Stimulated activated naive CD4-positive, alpha-beta T cell treated with Interleukin-2 at 50 U/mL for 16 hours (primary cell): ENCODE results near the gene ISCU.
A peak's percentile ranks its signal among the peaks of the same experiment; 100 is the strongest.
"Not testable (repeated sequence)": the region's sequence is repeated elsewhere in the genome, so short reads cannot be mapped to it uniquely, and the experiment has no call there.

Source experiments
- DNase-seq: peaks from one replicate; lab custom pipeline; 2025; lab: John Stamatoyannopoulos, UW

Gene ISCU

DNA sequence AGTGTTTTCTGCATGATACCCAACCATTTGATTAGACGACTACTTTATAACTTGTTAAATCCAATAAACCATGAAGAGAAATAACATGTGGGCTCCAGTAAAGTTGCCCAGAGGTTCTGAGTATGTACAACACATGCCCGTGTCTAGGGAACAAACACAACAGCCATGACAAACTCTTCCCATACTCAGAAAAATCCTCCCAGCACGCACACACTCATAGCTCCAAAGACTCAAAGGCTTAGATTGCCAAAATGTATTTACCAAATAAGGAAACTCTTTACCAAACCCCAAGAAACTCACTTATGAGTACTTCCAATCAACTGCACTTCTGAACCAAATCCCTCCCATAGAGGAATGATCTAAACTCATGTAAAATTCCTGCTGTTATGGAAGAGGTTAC, 18.7 kb upstream of the ISCU start:
- no peak for DNase-seq

DNA sequence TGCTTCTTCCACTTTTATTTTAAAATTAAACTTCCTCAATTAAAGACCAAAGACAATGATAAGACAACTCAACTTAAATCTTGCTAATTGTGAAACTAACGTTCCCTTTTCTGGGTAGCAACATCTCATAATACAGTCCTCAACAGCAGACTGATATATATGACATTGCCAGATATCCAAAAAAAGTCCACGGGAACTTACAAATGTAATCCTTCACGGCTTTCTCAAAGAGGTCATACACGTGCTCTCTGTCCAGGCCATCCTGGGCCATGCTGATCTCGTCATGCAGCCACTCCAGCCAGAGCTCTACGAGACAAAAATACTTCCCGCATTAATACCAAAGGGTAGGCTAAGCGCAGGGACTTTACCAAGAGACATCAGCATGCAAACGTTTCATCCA, 14.7 kb upstream of the ISCU start:
- no peak for DNase-seq

DNA sequence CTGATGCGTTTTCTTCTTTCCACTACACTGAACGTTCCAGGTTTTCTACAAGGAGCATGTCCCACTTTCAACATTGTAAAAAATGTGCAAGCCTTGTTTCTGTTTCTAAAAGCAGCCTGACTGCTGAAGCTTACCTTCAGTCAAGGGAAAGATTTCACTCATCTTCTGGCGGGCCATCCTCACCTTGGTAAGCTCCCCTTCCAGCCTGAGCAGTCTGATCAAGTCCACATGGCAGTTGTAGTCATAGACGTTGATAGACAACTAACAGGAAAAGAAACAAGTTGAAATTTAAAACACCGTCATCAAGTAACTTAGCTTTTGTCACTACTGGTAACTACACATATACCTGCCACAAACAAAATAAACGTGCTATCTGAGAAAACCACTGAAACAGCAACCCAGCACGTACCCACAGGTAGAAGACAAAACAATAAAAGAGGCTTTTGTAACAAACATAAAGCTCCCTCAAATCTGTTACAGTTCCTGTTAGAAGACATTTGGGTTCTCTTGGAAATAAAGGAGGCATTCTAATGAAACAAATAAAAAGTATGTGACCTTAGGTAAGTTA, 13.4 kb upstream of the ISCU start:
- DNase-seq, result no peak

DNA sequence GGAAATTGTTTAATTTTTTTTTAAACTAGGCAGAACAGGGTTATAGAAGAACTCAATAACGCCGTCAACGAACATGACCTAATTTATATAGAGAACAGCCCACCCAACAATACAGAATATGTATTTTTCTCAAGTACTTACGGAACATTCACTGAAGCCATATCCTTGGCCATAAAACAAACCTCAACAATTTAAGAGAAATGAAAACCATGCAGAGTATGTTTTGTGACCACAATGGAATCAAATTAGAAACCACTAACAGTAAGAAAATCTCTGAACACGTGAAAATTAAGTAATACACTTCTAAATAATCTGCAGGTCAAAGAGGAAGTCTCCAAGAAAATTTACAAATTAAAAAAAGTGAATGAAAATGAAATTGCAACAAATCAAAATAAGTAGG, 10.9 kb upstream of the ISCU start:
- DNase-seq, result no peak

DNA sequence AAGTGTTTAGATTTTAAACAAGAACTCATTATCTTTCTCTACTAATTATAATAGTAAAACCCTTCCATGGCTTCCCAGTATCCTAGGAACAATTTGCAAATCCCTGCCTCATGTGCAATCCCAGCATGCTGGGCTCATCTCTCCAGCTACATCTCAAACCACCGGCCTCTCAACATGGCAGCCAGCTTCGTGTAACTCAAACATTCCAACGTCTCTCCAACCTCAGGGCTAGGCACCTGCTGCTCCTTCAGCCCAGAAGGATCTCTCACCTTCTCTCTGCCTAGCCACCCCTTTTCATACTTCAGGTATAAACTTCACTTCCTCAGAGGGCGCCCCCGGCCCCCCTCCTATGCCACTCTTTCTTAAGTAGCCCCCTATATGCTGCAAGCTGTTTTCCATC, 8.6 kb upstream of the ISCU start:
- no peak for DNase-seq

DNA sequence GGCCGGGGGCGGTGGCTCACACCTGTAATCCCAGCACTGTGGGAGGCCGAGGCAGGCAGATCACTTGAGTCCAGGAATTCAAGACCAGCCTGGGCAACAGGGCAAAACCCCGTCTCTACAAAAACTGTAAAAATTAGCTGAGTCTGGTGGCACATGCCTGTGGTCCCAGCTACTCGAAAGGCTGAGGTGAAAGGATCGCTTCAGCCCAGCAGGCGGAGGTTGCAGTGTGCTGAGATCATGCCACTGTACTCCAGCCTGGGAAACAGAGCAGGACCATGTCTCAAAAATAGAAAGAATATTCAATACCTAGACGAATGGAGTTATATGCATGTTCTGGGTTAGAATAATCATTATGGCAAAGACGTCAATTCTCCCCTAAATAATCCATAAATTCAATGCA, 7.0 kb upstream of the ISCU start:
- not testable (repeated sequence) for DNase-seq

DNA sequence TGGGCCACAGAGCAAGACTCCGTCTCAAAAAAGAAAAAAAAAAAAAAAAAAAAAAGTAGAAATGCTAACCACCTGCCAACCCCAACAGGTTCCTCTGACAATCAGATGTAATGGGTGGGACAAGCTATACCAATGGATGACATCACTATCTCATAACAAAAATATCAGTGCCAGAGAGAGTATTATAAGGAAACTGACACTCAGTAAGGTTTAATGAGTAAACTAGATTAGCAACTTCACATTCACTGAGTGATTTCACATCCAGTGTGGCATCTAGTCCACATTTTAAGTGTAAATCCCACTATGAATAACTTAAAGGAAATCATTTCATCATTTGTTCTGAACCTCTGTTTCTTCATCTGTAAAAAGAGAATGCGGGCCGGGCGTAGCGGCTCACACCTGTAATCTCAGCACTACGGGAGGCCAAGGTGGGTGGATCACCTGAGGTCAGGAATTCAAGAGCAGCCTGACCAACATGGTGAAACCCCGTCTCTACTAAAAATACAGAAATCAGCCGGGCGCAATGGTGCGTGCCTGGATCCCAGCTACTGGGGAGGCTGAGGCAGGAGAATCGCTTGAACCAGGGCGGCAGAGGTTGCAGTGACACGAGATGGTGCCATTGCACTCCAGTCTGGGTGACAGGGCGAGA, 3.3 kb upstream of the ISCU start:
- DNase-seq, result no peak

DNA sequence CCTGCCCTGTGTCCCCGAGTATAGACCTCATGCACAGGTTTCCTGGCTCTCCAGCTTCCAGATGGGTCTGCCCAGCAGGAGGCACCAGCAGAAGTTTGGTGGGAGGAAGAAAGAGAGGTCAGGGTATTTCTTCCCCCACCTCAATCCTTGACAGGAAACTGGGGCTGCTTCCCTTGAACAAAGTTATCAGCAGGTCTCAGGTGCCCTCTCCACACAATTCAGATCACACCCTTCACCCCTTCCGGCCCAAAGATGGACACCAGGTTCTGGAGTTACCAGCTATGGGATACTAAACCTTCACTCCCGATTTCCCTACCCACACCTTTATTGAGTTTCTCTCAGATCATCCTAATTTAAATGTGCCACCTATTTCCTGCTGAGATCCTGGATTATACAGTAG, 2.6 kb upstream of the ISCU start:
- DNase-seq, result no peak

DNA sequence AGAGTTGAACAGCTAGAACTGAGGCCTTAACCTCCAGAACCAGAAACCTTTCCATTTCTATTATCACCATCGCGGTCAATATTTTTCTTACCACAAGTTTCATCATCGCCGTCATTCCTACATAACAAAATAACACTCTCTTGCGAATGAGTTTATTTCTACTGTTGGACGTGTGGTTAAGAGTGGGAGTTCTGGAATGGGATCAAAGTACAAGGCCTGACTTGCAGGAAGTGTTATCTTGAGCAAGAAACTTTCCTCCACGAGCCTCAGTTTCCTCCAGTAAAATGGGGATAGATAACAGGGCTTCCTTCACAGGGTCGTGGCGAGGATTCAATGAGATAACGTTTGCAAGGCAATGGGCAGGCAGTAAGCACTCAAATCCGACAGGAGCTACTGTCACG, 2.1 kb upstream of the ISCU start:
- DNase-seq, result no peak

DNA sequence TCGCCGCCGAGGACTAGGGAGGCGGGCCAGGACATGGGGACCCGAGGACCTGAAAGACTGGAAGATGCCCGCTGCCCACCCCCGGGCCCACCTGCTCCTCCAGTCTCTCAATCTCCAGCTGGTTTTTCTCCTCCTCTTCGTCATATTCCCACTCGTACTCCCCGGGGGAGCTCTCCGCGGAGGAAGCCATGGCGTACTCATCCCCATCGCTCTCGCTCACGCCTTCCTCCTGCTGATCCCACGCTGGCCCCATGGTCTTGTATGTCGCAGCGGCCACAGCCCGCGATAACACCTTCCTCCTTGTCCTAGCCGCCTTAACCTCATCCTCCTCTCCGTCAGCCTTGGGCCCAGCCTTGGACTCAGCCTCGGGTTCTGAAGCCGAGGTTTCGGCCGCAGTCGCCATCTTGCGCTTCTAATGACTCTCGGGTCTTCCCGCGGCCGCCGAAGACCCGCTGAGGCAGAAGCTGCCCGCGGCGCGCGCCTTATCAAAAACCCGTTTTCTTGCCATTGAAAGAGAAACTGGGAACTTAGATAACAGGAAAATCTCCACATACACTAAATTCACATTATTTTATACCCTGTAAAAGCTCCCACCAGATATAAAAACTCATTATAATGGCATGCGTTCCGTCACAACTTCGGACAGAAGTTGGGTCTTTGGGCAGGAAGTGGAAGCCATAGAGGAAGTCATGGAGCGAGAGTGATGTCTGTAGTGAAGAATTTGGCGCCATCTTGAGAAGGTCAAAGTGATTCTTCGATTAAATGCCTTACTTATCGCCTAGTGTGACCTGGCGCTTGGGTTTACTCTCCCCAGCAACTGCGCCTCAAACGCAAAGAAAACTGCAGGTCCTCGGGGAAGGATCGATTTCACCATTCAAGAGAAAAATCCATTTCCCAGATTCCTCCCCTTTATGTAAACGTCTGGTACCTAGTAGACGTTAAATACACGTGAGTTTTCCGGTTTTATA, 1.4 kb upstream of the ISCU start, which contains the start of gene SART3:
Gene SART3 (minus strand): TSS at position 422 of the 968 bp plus-strand sequence. CDS start 19 bp downstream, at position 403.
- DNase-seq, result peak; percentile 81

DNA sequence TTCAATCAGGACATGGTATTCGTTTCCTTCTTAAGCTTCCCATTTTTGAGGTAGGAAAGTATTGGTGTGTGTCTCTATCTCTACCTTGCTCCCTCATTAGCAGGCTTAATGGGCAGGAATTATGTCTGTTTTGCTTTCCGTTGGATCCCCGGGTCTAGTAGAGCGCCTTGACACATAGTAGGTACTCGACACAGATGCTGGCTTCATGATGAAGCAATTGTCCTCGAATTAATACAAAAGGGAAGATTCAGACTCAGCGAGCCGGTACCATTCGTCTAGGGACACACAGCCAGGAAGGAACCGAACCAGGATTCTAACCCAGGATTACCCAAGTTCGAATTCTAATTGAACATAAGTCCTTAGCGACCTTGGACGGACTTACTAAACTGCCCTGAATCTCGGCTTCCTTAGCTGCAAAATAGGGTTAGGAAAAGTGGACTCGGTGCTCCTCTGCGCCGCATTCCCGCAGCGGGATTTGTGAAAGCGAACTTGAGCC, 496 bp upstream of the ISCU start:
- DNase-seq, result no peak

DNA sequence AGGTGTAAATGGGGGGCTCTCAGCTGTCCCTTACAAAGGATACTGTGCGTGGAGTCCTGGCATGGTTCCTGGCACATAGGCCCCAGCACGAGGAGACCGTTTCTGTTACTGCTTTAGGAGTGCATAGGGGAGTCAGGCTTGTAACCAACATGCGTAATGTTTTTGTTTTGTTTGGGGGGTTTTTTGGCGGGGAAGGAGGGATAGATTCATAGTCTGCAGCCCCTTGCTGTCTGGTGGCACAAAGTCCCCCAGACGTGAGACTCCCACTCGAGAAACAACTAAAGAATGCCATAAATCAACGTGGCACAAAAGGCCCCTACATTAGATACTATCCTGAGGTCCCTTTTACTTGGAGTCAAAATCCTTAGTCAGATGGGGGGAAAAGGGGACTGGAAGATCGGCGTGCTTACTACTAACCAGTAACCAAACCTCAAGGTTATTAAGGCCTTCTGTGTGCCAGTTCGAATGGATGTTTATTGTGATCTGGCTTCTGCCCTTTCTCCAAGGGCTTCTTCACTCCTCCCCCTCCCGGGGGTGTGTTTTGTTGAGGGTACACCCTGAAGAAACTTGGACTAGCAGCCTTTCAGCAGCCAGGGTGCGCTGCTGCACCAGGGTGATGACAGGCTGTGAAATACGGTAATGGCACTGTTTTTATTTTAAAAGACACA, 874 bp downstream of the ISCU start:
- peak; percentile 85 for DNase-seq

DNA sequence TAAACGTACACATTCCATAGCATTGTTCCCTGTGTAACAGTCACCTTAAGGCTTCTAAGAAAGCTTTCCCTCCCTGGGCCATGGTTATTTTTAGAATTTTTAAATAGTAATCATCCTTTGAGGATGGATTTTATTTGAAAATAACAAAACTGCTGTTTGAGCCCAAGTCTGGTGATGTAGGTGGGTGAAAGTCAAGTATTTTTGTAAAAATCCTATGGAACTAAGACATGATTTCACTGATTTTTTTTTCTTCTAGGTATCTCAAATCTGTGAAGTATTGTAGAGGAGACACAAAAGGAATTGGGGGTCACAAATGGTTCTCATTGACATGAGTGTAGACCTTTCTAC, 1.4 kb downstream of the ISCU start:
- no peak for DNase-seq

DNA sequence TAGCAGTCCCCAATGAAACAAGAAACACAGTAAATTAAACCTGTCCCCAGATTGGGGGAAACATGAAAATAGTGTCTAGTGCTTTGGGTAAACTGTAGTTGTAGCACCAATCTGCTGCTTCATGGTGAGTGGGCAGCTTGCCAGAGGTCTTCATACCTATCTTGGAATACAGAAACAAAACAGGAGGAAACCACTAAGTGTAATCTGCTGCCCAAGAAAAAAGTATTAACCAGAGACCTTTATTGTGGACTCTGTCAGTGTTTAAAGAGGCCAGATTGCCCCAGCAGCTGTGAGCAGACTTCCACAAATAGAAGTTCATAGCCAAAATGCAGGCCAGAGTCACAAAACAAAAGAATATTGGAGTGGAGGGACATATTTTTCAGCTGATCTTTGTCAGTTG, 2.3 kb downstream of the ISCU start:
- no peak for DNase-seq

DNA sequence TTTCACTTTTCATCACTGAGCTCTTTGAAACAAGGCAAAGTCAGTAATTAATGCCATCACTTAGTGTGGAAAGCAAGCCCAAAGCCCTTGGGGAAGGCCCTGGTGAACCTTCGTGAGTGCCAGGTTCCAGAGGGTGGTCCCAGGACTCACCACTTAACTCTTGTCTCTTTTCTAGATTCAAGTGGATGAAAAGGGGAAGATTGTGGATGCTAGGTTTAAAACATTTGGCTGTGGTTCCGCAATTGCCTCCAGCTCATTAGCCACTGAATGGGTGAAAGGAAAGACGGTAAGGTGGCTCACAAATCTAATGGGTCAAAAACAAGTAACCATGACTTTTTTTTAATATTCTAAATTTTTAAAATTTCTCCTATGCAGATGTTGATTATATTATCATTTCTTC, 2.8 kb downstream of the ISCU start:
- no peak for DNase-seq

DNA sequence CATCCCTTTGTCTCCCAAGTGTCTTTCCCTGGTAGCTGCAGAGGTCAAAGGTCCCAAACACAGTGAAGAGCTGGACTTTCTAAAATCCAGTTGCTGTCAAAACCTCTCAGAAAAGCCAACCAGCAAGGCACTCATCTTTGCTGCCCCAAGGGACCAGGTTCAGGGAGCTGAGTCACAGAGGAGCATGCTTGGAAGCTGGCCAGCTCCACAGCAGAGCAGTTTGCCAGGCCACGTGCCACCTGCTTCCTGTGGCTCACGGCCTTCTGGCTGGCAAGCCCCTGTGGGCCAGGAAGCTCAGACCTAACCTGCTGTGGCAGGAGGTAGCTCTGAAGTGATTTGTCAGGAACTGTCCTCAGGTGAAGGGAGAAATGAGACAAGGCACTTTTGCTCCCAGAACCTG, 3.6 kb downstream of the ISCU start:
- peak; percentile 42 for DNase-seq

DNA sequence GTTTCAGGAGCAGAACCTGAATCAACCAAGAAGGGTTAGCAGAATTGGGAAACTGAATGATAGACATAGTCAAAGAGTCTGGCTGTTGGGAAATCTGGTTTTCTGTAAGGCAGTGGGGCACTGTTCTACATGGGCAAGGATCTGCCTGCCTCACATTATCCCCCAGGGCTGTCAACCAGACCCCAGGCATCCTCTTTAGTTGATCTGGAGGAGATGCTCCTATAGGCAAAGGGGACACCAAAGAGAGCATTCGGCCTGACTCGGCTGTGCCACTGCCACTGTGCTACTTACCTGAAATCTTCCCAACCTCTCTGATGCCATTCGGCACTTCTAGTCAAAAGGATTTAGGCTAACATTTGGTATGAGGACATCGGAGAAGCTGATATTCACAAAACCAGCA, 4.1 kb downstream of the ISCU start:
- no peak for DNase-seq

DNA sequence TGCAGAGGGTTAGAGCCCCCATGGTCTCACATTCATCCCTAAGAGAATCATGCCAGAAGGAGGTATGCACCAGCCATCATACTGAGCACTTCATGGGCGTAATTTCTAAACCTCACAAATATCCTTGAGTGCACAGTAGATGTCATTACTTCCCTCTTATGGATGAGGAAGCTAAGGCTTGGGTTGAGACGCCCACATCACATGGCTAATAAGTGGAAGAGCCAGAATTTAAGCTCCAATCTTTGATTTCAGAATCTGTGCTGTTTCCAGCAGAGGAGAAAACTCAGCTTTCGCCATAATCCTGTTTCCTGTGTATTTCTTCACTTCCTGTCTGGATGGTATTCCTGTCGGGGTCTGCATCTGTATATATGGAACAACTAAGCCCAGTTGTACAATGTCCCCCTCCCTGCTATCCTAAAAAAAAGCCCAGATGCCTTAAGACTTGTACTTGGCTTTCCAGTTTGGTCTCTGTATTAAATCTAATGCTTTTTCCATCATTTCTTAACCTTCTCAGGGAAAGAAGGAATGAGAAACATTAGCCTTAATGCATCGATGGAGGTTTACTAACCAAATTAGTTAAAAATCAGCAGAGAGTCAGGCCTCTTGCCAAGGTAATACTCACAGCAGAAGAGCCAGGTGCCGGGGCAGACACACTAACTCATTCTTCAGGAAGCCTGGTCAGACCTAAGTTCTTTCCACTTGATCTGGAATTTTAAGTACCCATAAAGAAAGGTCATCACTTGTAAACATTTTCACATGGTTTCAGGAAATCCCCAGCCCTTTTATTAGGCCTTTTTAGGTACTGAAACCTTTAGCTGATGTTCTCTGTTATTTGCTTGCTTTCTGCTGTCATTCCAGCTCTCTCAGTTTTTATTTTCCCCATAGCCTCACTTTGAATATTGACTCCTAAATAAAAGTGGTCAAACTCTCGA, 5.3 kb downstream of the ISCU start:
- DNase-seq, result no peak

DNA sequence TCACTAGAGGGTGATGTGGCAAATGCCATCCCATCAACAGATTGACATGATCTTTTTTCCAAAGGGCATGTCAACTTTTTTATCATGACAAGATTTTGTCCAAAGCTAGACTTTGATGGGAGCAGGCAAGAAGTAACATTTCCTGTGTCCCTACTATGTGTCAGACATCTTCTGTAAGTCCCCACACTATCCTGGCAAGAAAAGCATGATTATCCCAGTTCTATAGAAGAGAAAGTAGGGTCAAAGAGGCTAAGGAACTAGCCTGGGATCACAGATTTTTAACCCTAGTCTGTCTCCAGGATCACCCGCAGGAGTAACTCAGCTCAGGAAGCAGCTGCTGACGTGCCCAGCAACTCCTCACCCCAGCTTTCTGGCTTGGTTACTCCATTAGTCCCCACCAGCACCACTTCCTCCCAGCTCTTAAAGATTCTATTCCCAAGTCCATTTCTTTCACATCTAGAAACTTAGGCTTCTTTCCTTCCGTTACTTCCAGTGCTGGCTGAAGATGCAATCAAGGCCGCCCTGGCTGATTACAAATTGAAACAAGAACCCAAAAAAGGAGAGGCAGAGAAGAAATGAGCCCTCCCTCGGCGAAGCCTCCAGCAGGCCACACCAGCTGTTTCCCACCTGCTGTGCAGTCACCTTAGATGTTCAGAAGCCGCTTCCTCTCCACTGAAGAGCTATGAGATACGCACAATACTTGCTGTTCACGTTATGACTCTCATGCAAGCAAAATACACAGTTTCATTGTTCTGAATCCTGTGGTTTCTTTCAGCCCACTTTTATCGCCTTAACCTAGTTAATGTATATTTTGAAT, 6.2 kb downstream of the ISCU start:
- DNase-seq, result peak; percentile 72
